Hepatocyte (in vitro differentiated cells): ENCODE data around the gene CPLANE1. TPM values are rescaled to one million over a fixed set of nuclear protein-coding genes. Genes with fewer than 3 reads are reported as not detected.
"Not testable (repeated sequence)": the region's sequence is repeated elsewhere in the genome, so short reads cannot be mapped to it uniquely, and the experiment has no call there.

Experiments
- DNase-seq: peaks from one replicate; pipeline ENCODE4 v3.0.0-alpha.2; 2016; ENCODE audit warnings: low spot score
- H2AFZ ChIP-seq: fragments of 200-600 bp; sonication (generic); 2 replicates; pipeline ENCODE4 v1.6.0; 2016; ENCODE audit warnings: antibody characterized with exemption, mild to moderate bottlenecking
- H3K27ac ChIP-seq: fragments of 200-600 bp; sonication (generic); 2 replicates; pipeline ENCODE4 v1.5.1; 2016; ENCODE audit warnings: mild to moderate bottlenecking
- H3K27me3 ChIP-seq: fragments of 200-600 bp; sonication (generic); 2 replicates; pipeline ENCODE4 v1.6.1; 2016
- H3K36me3 ChIP-seq: fragments of 200-600 bp; sonication (generic); replicated peaks from 2 replicates; pipeline ENCODE4 v1.5.1; 2016; ENCODE audit warnings: low read depth; ENCODE audit not compliant: insufficient read depth
- H3K4me1 ChIP-seq: fragments of 200-600 bp; sonication (generic); 2 replicates; pipeline ENCODE4 v1.5.1; 2016; ENCODE audit warnings: mild to moderate bottlenecking, moderate library complexity; ENCODE audit not compliant: insufficient read depth
- H3K4me2 ChIP-seq: fragments of 200-600 bp; sonication (generic); 2 replicates; pipeline ENCODE4 v1.6.0; 2016
- H3K4me3 ChIP-seq: fragments of 200-600 bp; sonication (generic); 2 replicates; pipeline ENCODE4 v1.5.1; 2016; ENCODE audit warnings: mild to moderate bottlenecking
- H3K79me2 ChIP-seq: fragments of 200-600 bp; sonication (generic); 2 replicates; pipeline ENCODE4 v1.6.0; 2017; ENCODE audit warnings: mild to moderate bottlenecking
- H3K9me2 ChIP-seq: fragments of 200-600 bp; sonication (generic); replicated peaks from 2 replicates; pipeline ENCODE4 v1.6.0; 2017; ENCODE audit warnings: mild to moderate bottlenecking; ENCODE audit not compliant: insufficient read depth
- H3K9me3 ChIP-seq: fragments of 200-600 bp; sonication (generic); 2 replicates; pipeline ENCODE4 v1.5.1; 2016; ENCODE audit warnings: low read depth, mild to moderate bottlenecking
- H4K20me1 ChIP-seq: fragments of 200-600 bp; sonication (generic); 2 replicates; pipeline ENCODE4 v1.6.0; 2016; ENCODE audit warnings: mild to moderate bottlenecking; ENCODE audit not compliant: insufficient read depth, poor library complexity, severe bottlenecking
- CTCF ChIP-seq: fragments of 200-600 bp; sonication (generic); IDR thresholded peaks from 2 replicates; pipeline ENCODE4 v1.5.1; 2016; ENCODE audit warnings: antibody characterized with exemption, mild to moderate bottlenecking; ENCODE audit not compliant: poor library complexity
- EZH2 ChIP-seq: fragments of 200-600 bp; sonication (generic); IDR thresholded peaks from 2 replicates; pipeline ENCODE4 v1.6.1; 2016; ENCODE audit warnings: antibody characterized with exemption, mild to moderate bottlenecking, borderline replicate concordance
- EZH2phosphoT487 ChIP-seq: fragments of 200-600 bp; sonication (generic); IDR thresholded peaks from one replicate; pipeline ENCODE4 v1.6.1; 2018; ENCODE audit warnings: antibody characterized with exemption, mild to moderate bottlenecking, low read depth, moderate library complexity; ENCODE audit not compliant: unreplicated experiment, severe bottlenecking
- WGBS: methylation state at CpG from one replicate; pipeline ENCODE4 v1.1.6; 2016; ENCODE audit warnings: low lambda C conversion rate; ENCODE audit errors: missing lambda C conversion rate; 5-methylcytosine and 5-hydroxymethylcytosine counted together
- polyA plus RNA-seq: library from polyadenylated mRNA; unstranded; fragments of >200 nt; fragmentation: Nextera tagmentation; extraction: Ambion mirVana; gene quantifications from 2 replicates; pipeline ENCODE4 v1.2.1, GENCODE V29; 2016
- total RNA-seq: library from RNA; depleted of rRNA; stranded (reverse); fragments of >200 nt; gene quantifications from 2 replicates; pipeline ENCODE4 v1.2.3, GENCODE V29; 2014

CPLANE1 gene
- total and polyA plus RNA-seq, 2 experiments from 2014 or later: 4.3 to 29.6 TPM

GRCh38 chr5:37247036-37247435, 2.1 kb downstream of the CPLANE1 start:
- H3K4me3 ChIP-seq: no peak overlapping the region
- H4K20me1 ChIP-seq: no peaks in the 10 kb centered on the region
- H3K27me3 ChIP-seq: no peaks in the 10 kb centered on the region
- H3K9me2 ChIP-seq: no peaks in the 10 kb centered on the region
- H3K79me2 ChIP-seq: peaks cover 32% of the 10 kb centered on the region
- 70% methylated on average over 1 of the region's 1 CpG for WGBS
- no peak overlapping the region for H2AFZ ChIP-seq
- H3K9me3 ChIP-seq: no peaks in the 10 kb centered on the region
- peaks cover 14% of the 10 kb centered on the region for H3K4me1 ChIP-seq
- TF ChIP-seq EZH2phosphoT487 (no peak), CTCF (no peak), EZH2 (no peak)
- H3K36me3 ChIP-seq: no peaks in the 10 kb centered on the region
- peak overlapping the region; percentile 81 for H3K4me2 ChIP-seq
- no peak overlapping the region for H3K27ac ChIP-seq
- no peak for DNase-seq

GRCh38 chr5:37234288-37234687, 14.9 kb downstream of the CPLANE1 start:
- 99% methylated on average over 2 of the region's 2 CpGs for WGBS
- no peak overlapping the region for H3K4me2 ChIP-seq
- H3K9me2 ChIP-seq: no peaks in the 10 kb centered on the region
- H3K79me2 ChIP-seq: peaks cover 3% of the 10 kb centered on the region
- H3K27me3 ChIP-seq: no peaks in the 10 kb centered on the region
- no peak overlapping the region for H3K27ac ChIP-seq
- TF ChIP-seq EZH2phosphoT487: no peak
- TF ChIP-seq EZH2: no peak
- no peak for TF ChIP-seq CTCF
- H4K20me1 ChIP-seq: no peaks in the 10 kb centered on the region
- no peaks in the 10 kb centered on the region for H3K4me1 ChIP-seq
- H3K4me3 ChIP-seq: no peak overlapping the region
- H3K36me3 ChIP-seq: no peaks in the 10 kb centered on the region
- no peak for DNase-seq
- H3K9me3 ChIP-seq: no peaks in the 10 kb centered on the region
- no peak overlapping the region for H2AFZ ChIP-seq

GRCh38 chr5:37226377-37226776, 22.8 kb downstream of the CPLANE1 start:
- TF ChIP-seq EZH2 (no peak), EZH2phosphoT487 (no peak), CTCF (no peak)
- Histone ChIP-seq H3K36me3 (peaks cover 7% of the 10 kb centered on the region), H3K79me2 (no peaks in the 10 kb centered on the region), H3K27ac (no peak overlapping the region), H3K4me2 (no peak overlapping the region), H2AFZ (no peak overlapping the region), H3K27me3 (no peaks in the 10 kb centered on the region), H3K4me1 (no peaks in the 10 kb centered on the region), H3K9me2 (no peaks in the 10 kb centered on the region), H3K9me3 (no peaks in the 10 kb centered on the region), H4K20me1 (no peaks in the 10 kb centered on the region), H3K4me3 (no peak overlapping the region)
- no peak for DNase-seq

- Histone ChIP-seq H3K4me3 (no peak overlapping the region), H2AFZ (no peak overlapping the region), H3K79me2 (no peaks in the 10 kb centered on the region), H3K4me2 (no peak overlapping the region), H4K20me1 (no peaks in the 10 kb centered on the region), H3K9me2 (no peaks in the 10 kb centered on the region), H3K9me3 (no peaks in the 10 kb centered on the region), H3K4me1 (no peaks in the 10 kb centered on the region), H3K27me3 (no peaks in the 10 kb centered on the region), H3K27ac (no peak overlapping the region), H3K36me3 (peaks cover 7% of the 10 kb centered on the region)
- DNase-seq: no peak
- TF ChIP-seq CTCF: no peak
- TF ChIP-seq EZH2phosphoT487: no peak
- no peak for TF ChIP-seq EZH2
These were observed 27.0 kb downstream of the CPLANE1 start for GRCh38 chr5:37222181-37222580.

GRCh38 chr5:37220426-37220825, 28.8 kb downstream of the CPLANE1 start:
- H3K79me2 ChIP-seq, H4K20me1 ChIP-seq, H2AFZ ChIP-seq, H3K27ac ChIP-seq, H3K9me3 ChIP-seq, H3K36me3 ChIP-seq, DNase-seq, H3K4me3 ChIP-seq, H3K4me1 ChIP-seq, H3K4me2 ChIP-seq, H3K27me3 ChIP-seq, H3K9me2 ChIP-seq: not testable (repeated sequence)
- WGBS: 98% methylated on average over 6 of the region's 6 CpGs
